GM23338 (cell line): ENCODE data around the gene MOGAT2.

Experiments
- CREB1 ChIP-seq: fragments of 250-450 bp; sonication (Bioruptor Pico); IDR thresholded peaks from 2 replicates; pipeline ENCODE4 v1.5.0; 2020; ENCODE audit warnings: low read depth, mild to moderate bottlenecking, moderate library complexity
- EZH2 ChIP-seq: fragments of 200-600 bp; sonication (generic); IDR thresholded peaks from one replicate; pipeline ENCODE4 v1.8.0; 2017; ENCODE audit warnings: antibody characterized with exemption, mild to moderate bottlenecking, low read depth; ENCODE audit not compliant: unreplicated experiment
- EZH2phosphoT487 ChIP-seq: fragments of 200-600 bp; sonication (generic); IDR thresholded peaks from one replicate; pipeline ENCODE4 v1.8.1; 2018; ENCODE audit warnings: antibody characterized with exemption; ENCODE audit not compliant: unreplicated experiment
- JUNB ChIP-seq: IDR thresholded peaks from one replicate; pipeline ENCODE4 v1.6.1; 2016; ENCODE audit warnings: antibody characterized with exemption; ENCODE audit not compliant: unreplicated experiment
- NANOG ChIP-seq: IDR thresholded peaks from 2 replicates; pipeline ENCODE4 v1.6.1; 2016; ENCODE audit warnings: antibody characterized with exemption, borderline replicate concordance
- POLR2AphosphoS5 ChIP-seq: IDR thresholded peaks from 2 replicates; pipeline ENCODE4 v1.6.1; 2016; ENCODE audit warnings: antibody characterized with exemption, low read depth
- STAT1 ChIP-seq: IDR thresholded peaks from one replicate; pipeline ENCODE4 v1.6.1; 2016; ENCODE audit warnings: antibody characterized with exemption; ENCODE audit not compliant: unreplicated experiment
- ZNF114 ChIP-seq: fragments of 250-450 bp; sonication (Bioruptor Pico); IDR thresholded peaks from 2 replicates; pipeline ENCODE4 v1.5.0; 2020; ENCODE audit warnings: mild to moderate bottlenecking, moderate library complexity
- ZNF331 ChIP-seq: fragments of 250-450 bp; sonication (Bioruptor Pico); IDR thresholded peaks from 2 replicates; pipeline ENCODE4 v1.5.0; 2020; ENCODE audit warnings: low read depth, mild to moderate bottlenecking, moderate library complexity
- TF ChIP-seq, protein P1 (sequence below), 2 experiments: fragments of 200-600 bp in 1 of 2; sonication (generic) in 1 of 2; conservative IDR thresholded peaks; 2 replicates each; pipeline versions ENCODE4 v1.5.1 to v1.6.1; 2016 to 2017; ENCODE audit warnings: antibody characterized with exemption in 2 of 2, low read depth in 2 of 2, mild to moderate bottlenecking in 2 of 2, moderate library complexity in 1 of 2
- TF ChIP-seq, protein P2 (sequence below): fragments of 250-450 bp; sonication (Bioruptor Pico); IDR thresholded peaks from 2 replicates; pipeline ENCODE4 v1.5.0; 2020; ENCODE audit warnings: mild to moderate bottlenecking, moderate library complexity
- TF ChIP-seq, protein P3 (sequence below): IDR thresholded peaks from one replicate; pipeline ENCODE4 v1.6.1; 2018; ENCODE audit warnings: antibody characterized with exemption; ENCODE audit not compliant: unreplicated experiment

DNA sequence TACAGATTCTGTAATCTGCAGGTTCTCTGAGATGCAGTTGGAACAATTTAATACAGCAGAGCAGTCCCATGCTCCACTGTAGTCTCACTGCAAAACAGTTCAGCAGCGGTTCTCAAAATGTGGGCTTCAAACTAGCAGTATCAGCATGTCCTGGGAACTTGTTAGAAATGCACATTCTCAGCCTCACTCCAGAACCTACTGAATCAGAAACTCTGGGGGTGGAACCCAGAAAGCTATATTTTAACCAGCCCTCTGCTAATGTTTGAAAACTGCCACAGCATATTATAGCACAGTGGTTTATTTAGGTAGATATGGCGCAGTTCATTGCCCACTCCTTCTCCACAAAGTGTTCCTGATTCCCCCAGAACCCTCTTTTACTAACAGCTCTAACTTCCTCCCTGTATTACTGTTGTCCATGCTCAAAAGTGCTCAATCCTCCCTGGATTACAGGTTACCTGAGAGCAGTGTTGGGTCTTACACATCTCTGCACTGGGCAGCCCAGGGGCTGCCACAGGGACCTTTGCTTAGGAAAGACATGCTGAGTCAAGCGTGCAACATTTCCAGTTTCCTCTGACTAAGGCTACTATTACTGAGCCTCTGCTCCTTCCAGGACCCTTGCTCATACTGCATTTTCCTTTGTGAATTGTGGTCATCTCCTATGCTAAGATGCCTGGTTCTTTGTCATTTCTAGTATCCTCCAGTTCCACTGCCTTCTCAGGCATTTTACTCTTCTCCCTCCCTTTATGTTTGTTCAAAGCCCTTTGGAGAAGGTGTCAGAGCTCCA, 43.3 kb downstream of the MOGAT2 start:
- TF ChIP-seq, protein P1, sequence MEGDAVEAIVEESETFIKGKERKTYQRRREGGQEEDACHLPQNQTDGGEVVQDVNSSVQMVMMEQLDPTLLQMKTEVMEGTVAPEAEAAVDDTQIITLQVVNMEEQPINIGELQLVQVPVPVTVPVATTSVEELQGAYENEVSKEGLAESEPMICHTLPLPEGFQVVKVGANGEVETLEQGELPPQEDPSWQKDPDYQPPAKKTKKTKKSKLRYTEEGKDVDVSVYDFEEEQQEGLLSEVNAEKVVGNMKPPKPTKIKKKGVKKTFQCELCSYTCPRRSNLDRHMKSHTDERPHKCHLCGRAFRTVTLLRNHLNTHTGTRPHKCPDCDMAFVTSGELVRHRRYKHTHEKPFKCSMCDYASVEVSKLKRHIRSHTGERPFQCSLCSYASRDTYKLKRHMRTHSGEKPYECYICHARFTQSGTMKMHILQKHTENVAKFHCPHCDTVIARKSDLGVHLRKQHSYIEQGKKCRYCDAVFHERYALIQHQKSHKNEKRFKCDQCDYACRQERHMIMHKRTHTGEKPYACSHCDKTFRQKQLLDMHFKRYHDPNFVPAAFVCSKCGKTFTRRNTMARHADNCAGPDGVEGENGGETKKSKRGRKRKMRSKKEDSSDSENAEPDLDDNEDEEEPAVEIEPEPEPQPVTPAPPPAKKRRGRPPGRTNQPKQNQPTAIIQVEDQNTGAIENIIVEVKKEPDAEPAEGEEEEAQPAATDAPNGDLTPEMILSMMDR (conservative IDR thresholded peaks at IDR 0.05; ENCODE audit: low read depth in 2 of 2) = no peak
- no peak for TF ChIP-seq CREB1 (CRISPR knock-in tag)
- TF ChIP-seq JUNB = no peak
- TF ChIP-seq EZH2phosphoT487 = no peak
- TF ChIP-seq, protein P2, sequence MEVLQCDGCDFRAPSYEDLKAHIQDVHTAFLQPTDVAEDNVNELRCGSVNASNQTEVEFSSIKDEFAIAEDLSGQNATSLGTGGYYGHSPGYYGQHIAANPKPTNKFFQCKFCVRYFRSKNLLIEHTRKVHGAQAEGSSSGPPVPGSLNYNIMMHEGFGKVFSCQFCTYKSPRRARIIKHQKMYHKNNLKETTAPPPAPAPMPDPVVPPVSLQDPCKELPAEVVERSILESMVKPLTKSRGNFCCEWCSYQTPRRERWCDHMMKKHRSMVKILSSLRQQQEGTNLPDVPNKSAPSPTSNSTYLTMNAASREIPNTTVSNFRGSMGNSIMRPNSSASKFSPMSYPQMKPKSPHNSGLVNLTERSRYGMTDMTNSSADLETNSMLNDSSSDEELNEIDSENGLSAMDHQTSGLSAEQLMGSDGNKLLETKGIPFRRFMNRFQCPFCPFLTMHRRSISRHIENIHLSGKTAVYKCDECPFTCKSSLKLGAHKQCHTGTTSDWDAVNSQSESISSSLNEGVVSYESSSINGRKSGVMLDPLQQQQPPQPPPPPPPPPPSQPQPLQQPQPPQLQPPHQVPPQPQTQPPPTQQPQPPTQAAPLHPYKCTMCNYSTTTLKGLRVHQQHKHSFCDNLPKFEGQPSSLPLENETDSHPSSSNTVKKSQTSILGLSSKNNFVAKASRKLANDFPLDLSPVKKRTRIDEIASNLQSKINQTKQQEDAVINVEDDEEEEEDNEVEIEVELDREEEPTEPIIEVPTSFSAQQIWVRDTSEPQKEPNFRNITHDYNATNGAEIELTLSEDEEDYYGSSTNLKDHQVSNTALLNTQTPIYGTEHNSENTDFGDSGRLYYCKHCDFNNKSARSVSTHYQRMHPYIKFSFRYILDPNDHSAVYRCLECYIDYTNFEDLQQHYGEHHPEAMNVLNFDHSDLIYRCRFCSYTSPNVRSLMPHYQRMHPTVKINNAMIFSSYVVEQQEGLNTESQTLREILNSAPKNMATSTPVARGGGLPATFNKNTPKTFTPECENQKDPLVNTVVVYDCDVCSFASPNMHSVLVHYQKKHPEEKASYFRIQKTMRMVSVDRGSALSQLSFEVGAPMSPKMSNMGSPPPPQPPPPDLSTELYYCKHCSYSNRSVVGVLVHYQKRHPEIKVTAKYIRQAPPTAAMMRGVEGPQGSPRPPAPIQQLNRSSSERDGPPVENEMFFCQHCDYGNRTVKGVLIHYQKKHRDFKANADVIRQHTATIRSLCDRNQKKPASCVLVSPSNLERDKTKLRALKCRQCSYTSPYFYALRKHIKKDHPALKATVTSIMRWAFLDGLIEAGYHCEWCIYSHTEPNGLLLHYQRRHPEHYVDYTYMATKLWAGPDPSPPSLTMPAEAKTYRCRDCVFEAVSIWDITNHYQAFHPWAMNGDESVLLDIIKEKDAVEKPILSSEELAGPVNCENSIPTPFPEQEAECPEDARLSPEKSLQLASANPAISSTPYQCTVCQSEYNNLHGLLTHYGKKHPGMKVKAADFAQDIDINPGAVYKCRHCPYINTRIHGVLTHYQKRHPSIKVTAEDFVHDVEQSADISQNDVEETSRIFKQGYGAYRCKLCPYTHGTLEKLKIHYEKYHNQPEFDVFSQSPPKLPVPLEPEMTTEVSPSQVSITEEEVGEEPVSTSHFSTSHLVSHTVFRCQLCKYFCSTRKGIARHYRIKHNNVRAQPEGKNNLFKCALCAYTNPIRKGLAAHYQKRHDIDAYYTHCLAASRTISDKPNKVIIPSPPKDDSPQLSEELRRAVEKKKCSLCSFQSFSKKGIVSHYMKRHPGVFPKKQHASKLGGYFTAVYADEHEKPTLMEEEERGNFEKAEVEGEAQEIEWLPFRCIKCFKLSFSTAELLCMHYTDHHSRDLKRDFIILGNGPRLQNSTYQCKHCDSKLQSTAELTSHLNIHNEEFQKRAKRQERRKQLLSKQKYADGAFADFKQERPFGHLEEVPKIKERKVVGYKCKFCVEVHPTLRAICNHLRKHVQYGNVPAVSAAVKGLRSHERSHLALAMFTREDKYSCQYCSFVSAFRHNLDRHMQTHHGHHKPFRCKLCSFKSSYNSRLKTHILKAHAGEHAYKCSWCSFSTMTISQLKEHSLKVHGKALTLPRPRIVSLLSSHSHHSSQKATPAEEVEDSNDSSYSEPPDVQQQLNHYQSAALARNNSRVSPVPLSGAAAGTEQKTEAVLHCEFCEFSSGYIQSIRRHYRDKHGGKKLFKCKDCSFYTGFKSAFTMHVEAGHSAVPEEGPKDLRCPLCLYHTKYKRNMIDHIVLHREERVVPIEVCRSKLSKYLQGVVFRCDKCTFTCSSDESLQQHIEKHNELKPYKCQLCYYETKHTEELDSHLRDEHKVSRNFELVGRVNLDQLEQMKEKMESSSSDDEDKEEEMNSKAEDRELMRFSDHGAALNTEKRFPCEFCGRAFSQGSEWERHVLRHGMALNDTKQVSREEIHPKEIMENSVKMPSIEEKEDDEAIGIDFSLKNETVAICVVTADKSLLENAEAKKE (CRISPR knock-in tag) = no peak
- TF ChIP-seq EZH2 = no peak
- TF ChIP-seq ZNF114 (CRISPR knock-in tag) = no peak
- TF ChIP-seq, protein P3, sequence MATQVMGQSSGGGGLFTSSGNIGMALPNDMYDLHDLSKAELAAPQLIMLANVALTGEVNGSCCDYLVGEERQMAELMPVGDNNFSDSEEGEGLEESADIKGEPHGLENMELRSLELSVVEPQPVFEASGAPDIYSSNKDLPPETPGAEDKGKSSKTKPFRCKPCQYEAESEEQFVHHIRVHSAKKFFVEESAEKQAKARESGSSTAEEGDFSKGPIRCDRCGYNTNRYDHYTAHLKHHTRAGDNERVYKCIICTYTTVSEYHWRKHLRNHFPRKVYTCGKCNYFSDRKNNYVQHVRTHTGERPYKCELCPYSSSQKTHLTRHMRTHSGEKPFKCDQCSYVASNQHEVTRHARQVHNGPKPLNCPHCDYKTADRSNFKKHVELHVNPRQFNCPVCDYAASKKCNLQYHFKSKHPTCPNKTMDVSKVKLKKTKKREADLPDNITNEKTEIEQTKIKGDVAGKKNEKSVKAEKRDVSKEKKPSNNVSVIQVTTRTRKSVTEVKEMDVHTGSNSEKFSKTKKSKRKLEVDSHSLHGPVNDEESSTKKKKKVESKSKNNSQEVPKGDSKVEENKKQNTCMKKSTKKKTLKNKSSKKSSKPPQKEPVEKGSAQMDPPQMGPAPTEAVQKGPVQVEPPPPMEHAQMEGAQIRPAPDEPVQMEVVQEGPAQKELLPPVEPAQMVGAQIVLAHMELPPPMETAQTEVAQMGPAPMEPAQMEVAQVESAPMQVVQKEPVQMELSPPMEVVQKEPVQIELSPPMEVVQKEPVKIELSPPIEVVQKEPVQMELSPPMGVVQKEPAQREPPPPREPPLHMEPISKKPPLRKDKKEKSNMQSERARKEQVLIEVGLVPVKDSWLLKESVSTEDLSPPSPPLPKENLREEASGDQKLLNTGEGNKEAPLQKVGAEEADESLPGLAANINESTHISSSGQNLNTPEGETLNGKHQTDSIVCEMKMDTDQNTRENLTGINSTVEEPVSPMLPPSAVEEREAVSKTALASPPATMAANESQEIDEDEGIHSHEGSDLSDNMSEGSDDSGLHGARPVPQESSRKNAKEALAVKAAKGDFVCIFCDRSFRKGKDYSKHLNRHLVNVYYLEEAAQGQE = no peak
- no peak for TF ChIP-seq POLR2AphosphoS5
- no peak for TF ChIP-seq ZNF331 (CRISPR knock-in tag)
- no peak for TF ChIP-seq STAT1
- TF ChIP-seq NANOG = no peak
